Measurements from ENCODE around the gene SMARCA4.
"Not testable (repeated sequence)": the region's sequence is repeated elsewhere in the genome, so short reads cannot be mapped to it uniquely, and the experiment has no call there.

The SMARCA4 gene

DNA sequence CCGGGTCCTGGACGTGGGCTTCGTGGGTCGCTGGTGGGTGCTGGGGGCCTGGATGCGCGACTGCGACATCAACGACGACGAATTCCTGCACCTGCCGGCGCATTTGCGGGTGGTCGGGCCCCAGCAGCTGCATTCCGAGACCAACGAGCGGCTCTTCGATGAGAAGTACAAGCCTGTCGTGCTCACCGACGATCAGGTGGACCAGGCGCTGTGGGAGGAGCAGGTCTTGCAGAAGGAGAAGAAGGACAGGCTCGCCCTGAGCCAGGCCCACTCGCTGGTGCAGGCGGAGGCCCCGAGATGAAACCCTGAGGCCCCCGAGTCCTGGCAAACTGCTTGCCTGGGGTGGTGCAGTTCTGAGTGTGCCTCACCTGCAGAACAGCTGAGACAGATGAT, 31.4 kb upstream of the SMARCA4 start:
- no peak for DNase-seq

DNA sequence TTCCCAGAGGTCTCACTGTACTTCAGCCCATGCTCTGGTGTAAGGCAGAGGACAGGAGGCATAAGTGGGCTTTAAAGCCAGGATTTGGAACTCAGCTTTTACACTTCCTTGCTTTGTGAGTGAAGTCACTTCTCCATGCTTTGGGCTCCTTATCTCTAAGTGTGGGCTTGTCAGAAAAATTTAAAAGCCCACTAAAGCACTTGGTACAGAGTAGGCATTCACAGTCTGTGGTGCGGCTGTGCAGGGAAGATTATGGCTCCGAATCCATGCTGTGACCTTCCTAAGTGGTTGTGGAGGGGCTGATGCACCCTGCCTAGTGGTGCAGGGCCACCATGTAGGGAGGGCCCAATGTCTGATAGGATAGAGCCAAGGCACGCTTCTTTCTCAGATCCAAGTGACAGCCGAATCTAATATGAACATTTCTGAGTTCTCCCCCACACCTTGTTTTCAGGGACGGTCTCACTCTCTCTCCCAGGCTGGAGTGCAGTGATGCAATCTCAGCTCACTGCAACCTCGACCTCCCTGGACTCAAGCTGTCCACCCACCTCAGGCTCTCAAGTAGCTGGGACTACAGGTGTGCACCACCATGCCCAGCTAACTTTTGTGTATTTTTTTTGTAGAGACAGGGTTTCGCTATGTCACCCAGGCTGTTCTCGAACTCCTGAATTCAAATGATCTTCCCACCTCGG, 25.3 kb upstream of the SMARCA4 start:
- DNase-seq, result no peak

DNA sequence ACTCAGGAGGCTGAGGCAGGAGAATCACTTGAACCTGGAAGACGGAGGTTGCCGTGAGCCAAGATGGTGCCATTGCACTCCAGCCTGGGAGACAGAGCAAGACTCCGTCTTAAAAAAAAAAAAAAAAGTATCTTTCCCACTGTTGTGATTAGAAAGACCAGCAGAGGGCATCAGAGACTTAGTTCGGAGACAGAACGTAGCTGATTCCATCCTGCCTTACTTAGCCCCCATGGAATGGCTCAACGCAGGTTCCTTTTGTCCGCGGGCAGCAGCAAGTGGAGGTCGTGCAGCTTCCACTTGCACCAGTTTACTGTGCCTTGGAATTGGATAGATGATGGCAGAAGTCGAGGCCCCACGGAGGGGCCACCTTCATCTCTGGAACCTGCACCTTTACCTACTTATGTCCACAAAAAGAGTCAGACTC, 24.2 kb upstream of the SMARCA4 start:
- peak; percentile 27 for DNase-seq

DNA sequence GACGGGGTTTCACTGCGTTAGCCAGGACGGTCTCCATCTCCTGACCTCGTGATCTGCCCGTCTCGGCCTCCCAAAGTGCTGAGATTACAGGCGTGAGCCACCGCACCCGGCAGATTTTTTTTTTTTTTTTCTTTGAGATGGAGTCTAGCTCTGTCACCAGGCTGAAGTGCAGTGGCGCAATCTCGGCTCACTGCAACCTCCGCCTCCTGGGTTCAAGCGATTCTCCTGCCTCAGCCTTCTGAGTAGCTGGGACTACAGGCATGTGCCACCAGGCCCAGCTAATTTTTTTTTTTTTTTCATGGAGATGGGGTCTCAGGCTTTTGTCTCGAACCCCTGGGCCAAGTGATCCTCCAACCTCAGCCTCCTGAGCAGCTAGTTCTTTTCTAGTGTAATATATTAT, 19.2 kb upstream of the SMARCA4 start:
- DNase-seq, result not testable (repeated sequence)

GRCh38 chr19:10943412-10943811, 17.4 kb upstream of the SMARCA4 start:
- DNase-seq, result not testable (repeated sequence)

- DNase-seq, result no peak
These were observed 15.6 kb upstream of the SMARCA4 start for GRCh38 chr19:10945264-10945663.

- no peak for DNase-seq
These were observed 13.7 kb upstream of the SMARCA4 start for GRCh38 chr19:10946958-10947657.

GRCh38 chr19:10952809-10953208, 8.0 kb upstream of the SMARCA4 start:
- DNase-seq, result no peak

GRCh38 chr19:10959277-10959968, 1.4 kb upstream of the SMARCA4 start:
- DNase-seq, result not testable (repeated sequence)

- no peak for DNase-seq
These were observed 437 bp downstream of the SMARCA4 start for GRCh38 chr19:10961073-10961860.

DNA sequence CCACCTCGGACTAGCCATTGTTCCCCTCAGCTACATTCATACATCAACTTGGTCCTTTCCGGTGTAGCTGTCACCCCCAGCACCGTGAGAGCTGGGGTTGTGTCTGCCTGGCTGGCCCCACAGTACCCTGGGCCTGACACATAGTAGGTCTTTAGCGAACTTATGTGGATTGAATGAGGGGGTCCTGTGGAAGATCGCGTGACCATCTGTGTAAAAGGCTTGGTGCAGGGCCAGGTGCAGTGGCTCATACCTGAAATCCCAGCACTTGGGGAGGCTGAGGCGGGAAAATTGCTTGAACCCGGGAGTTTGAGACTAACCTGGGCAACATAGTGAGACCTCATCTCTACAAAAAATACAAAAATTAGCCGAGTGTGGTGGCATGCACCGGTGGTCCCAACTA, 2.0 kb downstream of the SMARCA4 start:
- no peak for DNase-seq

- DNase-seq, result no peak
These were observed 3.0 kb downstream of the SMARCA4 start for GRCh38 chr19:10963865-10964264.

GRCh38 chr19:10964903-10965302, 4.1 kb downstream of the SMARCA4 start:
- no peak for DNase-seq

- DNase-seq, result no peak
These were observed 4.6 kb downstream of the SMARCA4 start for GRCh38 chr19:10965398-10965797.

GRCh38 chr19:10966809-10967208, 6.0 kb downstream of the SMARCA4 start:
- no peak for DNase-seq

GRCh38 chr19:10968527-10969135, 7.8 kb downstream of the SMARCA4 start:
- DNase-seq, result no peak

GRCh38 chr19:10971107-10971726, 10.4 kb downstream of the SMARCA4 start:
- DNase-seq, result no peak

- DNase-seq, result no peak
These were observed 14.7 kb downstream of the SMARCA4 start for GRCh38 chr19:10975374-10976130.

- DNase-seq, result no peak
These were observed 15.5 kb downstream of the SMARCA4 start for GRCh38 chr19:10976131-10976892.

DNA sequence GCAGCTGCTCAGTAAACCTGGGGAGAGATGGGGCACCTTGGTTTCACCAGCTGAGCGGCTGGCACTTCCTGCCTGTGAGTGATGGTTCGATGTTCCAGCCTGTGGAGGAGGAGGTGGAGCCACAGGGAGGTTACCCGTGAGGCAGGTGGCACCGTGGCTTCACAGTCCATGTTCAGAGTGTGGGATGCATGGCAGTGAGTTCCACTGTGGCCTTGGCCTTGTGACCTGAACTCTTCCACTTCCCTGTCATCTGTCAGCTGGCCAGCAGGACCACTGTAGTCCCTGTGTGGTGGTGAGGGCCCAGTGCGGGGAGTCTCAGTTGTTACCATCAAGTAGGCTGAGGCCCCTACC, 16.9 kb downstream of the SMARCA4 start:
- DNase-seq, result no peak

DNA sequence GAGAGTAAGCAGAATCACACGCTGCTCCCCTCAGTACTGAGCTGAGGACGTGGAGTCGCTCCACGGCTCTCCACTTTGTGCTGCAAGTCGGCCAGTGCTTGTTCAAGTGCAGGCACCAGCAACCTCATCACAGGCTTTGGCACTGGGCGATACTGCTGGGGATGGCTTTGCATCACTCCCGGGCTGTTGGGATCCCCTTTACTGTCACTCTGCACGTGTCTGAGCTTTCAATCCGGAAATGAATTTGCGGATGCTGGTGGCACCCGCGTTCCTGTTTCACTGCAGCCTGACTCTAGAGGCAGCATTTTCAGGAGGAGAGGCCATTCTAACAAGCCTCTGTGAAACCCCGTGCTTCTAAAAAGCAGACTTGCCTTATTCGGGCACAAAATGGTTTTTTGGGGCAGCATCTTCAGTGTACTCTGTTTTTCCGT, 19.1 kb downstream of the SMARCA4 start:
- DNase-seq, result no peak

Measured in effector CD4-positive, alpha-beta T cell (primary cell).